GM18502 (cell line): ENCODE measurements around the gene ONECUT1.
A peak's percentile ranks its signal among the peaks of the same experiment; 100 is the strongest.

Experiments used
- ATAC-seq: cut with Tn5 transposase; IDR thresholded peaks from one replicate; pipeline ENCODE4 v1.9.1; 2021; ENCODE audit warnings: mild to moderate bottlenecking; ENCODE audit not compliant: unreplicated experiment, poor library complexity

ONECUT1 gene

DNA sequence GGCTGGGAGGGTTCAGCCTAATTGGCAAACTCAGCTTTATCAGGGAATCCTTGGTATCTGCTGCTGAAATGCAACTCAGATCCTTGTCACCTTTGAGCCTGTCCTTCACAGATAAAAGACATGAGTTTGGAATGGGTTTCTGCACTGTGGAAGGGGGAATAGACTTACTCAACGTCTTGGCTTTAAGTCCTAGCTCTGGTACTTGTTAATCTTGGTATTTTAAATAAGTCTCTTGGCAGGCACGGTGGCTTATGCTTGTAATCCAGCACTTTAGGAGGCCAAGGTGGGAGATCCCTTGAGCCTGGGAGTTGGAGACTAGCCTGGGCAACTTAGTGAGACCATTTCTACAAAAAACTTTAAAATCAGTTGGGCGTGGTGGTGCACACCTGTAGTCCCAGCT lies 55.8 kb downstream of the ONECUT1 start:
- ATAC-seq: no peak

DNA sequence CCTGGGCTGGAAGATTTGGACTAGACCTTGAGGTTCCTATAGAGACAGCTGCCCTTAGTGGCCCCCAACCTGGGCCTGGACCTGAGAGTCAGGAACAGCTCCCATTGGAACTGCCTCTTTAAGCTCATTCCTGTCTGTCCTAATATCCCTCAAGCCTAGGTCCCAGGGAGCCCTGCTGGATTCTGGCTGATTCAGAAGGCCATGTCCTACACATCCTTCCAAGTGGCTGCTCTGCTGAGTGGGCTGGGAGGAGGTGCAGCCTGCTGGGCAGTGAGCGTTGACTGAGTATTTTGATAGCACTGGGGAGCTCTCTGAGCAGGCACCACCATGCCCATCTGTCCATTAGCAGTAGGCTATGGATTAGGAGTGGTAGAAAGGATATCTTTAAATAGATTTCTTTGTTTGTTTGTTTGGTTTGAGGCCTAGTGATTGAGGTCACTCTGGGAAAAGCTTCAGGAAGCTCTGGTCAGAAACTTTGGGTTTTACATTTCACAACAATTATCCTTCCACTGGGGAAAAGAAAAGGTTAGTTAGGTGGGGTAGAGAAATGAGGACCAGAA lies 56.4 kb downstream of the ONECUT1 start:
- ATAC-seq: no peak

GRCh38 chr15:52733088-52733487 lies 57.0 kb downstream of the ONECUT1 start:
- ATAC-seq: no peak

- ATAC-seq: no peak
Measured at GRCh38 chr15:52732551-52732950, 57.6 kb downstream of the ONECUT1 start.

GRCh38 chr15:52731732-52732470 lies 58.2 kb downstream of the ONECUT1 start:
- no peak for ATAC-seq

GRCh38 chr15:52731004-52731403 lies 59.1 kb downstream of the ONECUT1 start:
- no peak for ATAC-seq

GRCh38 chr15:52730594-52730993 lies 59.5 kb downstream of the ONECUT1 start:
- ATAC-seq: no peak

DNA sequence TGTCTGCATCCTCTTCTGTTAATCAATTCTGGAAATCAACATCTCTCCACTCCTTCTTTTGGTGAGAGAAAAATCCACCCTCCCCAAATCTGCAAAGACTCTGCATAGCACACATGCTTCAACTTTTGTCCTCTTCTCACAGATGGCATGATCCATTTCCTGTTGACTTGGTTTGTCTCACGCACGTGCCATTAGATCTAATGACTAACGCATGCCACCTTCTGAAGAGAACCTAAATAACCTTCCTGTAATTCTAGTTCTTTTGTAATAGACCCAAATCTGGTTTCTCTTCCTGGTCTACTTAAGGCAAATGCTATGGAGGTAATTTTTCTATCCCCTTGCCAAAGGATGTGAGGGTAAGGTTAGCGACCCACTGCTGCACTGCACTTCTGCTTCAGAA lies 60.0 kb downstream of the ONECUT1 start:
- ATAC-seq: peak; percentile 79

DNA sequence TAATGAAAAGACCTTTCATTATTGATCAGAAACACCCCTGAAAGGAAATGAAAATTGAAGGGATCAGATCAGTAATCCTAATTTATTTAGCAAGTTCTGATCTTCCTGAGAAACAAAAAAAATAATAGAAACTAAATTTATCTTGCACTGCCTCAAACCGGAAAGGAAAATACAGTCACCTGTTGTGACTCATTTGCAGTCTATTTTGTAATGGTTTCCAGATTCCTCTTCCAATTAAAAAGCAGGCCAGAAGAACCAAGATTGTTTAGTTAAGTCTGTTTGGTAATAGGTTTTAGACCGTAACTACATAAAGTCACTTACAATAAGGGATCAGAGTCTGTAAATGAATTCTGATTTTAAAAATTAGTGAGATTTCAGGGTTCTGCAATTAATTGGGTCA lies 61.2 kb downstream of the ONECUT1 start:
- no peak for ATAC-seq

- ATAC-seq: no peak
Measured at GRCh38 chr15:52727815-52728214, 62.3 kb downstream of the ONECUT1 start.

GRCh38 chr15:52726195-52726594 lies 63.9 kb downstream of the ONECUT1 start:
- ATAC-seq: no peak

GRCh38 chr15:52718551-52718950 lies 71.6 kb downstream of the ONECUT1 start:
- ATAC-seq: no peak

DNA sequence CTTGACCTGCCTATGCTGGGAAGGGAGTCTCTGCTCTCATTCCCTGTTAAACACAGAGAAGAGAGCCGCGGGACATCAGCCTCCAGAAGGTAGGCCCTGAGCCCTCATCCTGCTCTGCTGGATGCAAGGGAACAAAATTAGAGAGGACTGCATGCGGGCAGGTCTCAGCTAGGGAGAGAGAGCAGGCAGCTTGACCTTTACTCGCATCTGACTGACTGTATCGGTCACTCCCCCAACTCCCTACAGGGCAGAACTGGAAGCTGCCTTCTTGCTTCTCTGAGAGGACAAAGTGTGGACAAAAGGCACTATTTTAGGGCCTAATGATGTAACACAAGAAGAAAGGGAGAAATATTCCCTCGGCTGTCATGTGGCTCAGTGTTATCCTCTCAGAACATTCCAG lies 72.2 kb downstream of the ONECUT1 start:
- ATAC-seq: no peak

DNA sequence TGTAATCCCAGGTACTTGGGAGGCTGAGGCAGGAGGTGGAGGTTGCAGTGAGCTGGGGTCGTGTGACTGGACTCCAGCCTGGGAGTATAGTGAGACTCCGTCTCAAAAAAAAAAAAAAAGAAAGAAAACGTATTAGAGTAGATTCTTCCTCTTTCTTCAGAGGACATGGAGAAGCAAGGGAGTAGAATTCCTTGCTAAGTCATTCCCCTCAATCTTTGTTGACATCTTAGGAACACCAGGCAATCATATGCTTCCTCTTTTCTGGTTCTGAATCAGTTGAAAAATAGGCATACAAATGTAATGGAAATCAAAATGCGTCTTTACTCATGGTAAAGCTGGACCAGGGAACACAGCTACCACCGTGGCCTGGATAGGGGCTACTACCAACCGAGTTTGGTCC lies 72.7 kb downstream of the ONECUT1 start:
- no peak for ATAC-seq

DNA sequence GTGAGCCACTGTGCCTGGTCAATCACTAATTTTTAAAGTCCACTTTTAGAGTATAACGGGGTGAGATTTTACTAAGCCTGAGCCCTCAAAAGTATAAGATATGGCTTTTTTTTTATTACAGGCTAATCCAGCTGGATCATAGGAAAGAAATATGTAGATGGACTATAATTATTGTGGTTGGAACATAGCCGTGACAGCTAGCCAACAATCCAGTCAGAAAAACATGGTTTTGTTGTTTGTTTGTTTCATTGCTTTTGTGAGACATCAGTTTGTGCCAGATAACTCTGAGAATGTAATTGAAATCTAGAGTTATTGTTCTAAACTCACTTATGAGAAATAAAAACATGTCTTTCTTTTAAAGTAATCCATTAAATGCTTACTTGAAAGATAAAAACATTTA lies 73.6 kb downstream of the ONECUT1 start:
- ATAC-seq: no peak

GRCh38 chr15:52715411-52715810 lies 74.7 kb downstream of the ONECUT1 start:
- ATAC-seq: no peak

DNA sequence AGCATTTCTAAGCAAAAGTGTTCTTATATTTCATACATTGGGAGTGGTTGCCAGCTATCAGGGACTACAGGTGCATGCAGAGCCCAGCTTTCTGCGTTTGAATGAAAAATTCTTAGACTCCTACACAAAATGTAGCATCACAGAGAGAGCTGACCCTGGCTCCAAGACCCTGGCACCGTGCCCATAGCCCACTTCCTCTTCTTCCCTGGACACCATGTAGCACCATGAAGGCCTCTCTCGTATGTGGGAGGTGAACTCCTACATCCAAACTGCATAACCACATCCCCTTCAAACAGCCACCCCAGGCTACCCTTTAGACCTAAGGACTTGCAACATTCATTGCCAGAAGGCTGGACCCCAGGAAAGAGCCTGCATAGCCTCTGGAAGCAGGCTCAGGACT lies 75.2 kb downstream of the ONECUT1 start:
- ATAC-seq: no peak

GRCh38 chr15:52710708-52711389 lies 79.3 kb downstream of the ONECUT1 start:
- no peak for ATAC-seq

DNA sequence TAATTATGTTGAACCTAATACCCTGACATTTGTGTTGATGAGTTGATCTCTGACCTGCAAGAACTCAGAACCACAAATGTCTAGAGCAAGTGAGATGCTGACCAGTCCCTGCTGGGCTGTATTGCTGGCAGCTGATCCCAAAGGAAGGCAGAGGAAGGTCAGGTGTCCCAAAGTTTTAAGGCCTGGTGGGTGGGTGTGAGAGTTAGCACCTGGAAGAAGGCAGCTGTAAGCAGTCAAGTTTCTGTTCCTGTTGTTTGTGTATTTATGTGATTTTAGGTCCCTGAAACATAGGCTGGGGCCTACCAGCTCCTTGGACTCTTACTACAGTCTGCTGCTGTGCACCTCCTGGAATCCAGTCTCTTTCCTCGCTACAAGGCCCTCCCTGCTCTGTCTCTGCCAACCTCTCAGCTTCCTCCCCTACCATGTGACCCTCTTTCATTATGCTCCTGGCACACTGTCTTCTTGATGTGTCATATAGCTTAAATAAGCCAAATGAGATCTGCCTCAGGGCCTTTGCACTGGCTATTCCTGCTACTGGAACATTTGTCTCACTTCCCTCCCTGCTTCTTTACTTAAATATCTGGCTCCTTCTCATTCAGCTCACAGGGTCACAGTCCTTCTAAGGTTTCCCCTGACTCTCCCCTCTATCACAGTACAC lies 80.0 kb downstream of the ONECUT1 start:
- ATAC-seq: peak; percentile 51

DNA sequence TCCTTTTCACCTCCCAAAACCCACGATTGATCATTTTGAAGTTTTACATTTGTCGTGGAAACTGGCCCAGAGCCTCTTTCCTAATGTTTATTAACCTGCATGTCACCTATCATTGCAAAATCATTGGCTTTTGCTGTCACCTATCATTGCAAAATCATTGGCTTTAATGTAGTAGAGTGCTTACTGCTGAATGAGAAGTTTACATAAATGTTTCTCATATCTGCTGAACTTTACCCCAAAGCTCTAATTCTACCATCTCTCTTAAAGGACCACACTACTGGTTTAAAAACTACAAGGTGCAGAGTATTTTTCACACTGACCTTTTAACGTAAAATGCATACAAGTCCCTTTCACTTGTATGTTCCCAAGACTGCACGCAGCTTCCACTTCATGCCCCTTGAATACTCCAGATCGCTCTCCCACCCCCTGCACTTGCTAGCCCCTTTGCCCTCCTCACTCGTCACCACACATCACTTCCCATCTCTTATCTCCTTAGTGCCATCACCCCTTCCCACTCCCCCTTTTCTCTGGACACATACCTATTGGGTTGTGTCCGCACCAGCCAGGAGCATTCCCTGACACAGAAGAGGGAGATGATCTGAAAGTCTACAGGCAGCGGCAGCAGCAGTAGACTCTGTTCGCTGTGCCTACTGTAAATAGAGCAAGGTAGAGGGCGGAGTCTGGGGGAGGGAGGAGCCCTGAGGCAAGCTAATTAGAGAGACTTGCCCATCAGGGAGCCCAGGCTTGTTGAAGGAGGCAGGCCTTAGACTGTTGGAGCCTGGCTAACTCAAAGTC lies 80.8 kb downstream of the ONECUT1 start:
- peak; percentile 98 for ATAC-seq
